NB4 (cell line): ENCODE data around the gene ASIC2.

Experiments used
- DNase-seq: peaks from one replicate; pipeline ENCODE4 v3.0.0; 2010; ENCODE audit warnings: low read depth
- H3K4me3 ChIP-seq: one replicate; pipeline ENCODE4 v1.5.1; 2011; ENCODE audit warnings: mild to moderate bottlenecking, low read depth, low read length, moderate library complexity
- MYC ChIP-seq: IDR thresholded peaks from 2 replicates; pipeline ENCODE4 v1.6.1; 2011; ENCODE audit warnings: low read depth, low read length
- POLR2A ChIP-seq: IDR thresholded peaks from 2 replicates; pipeline ENCODE4 v1.6.1; 2011; ENCODE audit warnings: mild to moderate bottlenecking; ENCODE audit not compliant: insufficient read length; ENCODE audit errors: extremely low read depth
- TF ChIP-seq, protein P1 (sequence below): IDR thresholded peaks from 2 replicates; pipeline ENCODE4 v1.6.1; 2011; ENCODE audit warnings: low read depth, low read length
- TF ChIP-seq, protein P2 (sequence below): IDR thresholded peaks from one replicate; pipeline ENCODE4 v1.5.1; 2012; ENCODE audit warnings: low read depth, low read length

Gene ASIC2

DNA sequence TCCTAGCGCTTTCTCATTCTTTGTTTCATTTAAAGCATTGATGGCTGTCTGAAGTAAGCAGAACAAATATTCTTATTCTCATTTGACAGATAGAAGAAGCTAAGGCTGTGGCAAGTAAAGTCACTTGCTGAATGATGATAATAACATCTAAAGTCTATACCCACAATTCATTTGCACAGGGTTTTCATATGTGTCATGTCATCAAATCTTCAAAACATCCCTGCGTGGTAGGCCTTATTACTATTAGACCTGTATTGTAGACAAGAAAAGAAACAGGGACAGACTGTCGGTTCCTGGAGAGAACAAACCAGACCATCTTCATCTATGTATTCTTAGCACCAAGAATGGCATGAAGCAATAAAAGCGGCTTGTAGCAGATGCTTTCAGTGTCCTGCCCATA lies 85.9 kb downstream of the ASIC2 start:
- no peak overlapping the region for H3K4me3 ChIP-seq
- TF ChIP-seq, protein P1, sequence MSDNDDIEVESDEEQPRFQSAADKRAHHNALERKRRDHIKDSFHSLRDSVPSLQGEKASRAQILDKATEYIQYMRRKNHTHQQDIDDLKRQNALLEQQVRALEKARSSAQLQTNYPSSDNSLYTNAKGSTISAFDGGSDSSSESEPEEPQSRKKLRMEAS, result no peak
- TF ChIP-seq, protein P2, sequence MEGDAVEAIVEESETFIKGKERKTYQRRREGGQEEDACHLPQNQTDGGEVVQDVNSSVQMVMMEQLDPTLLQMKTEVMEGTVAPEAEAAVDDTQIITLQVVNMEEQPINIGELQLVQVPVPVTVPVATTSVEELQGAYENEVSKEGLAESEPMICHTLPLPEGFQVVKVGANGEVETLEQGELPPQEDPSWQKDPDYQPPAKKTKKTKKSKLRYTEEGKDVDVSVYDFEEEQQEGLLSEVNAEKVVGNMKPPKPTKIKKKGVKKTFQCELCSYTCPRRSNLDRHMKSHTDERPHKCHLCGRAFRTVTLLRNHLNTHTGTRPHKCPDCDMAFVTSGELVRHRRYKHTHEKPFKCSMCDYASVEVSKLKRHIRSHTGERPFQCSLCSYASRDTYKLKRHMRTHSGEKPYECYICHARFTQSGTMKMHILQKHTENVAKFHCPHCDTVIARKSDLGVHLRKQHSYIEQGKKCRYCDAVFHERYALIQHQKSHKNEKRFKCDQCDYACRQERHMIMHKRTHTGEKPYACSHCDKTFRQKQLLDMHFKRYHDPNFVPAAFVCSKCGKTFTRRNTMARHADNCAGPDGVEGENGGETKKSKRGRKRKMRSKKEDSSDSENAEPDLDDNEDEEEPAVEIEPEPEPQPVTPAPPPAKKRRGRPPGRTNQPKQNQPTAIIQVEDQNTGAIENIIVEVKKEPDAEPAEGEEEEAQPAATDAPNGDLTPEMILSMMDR, result no peak
- TF ChIP-seq POLR2A (no peak), MYC (no peak)
- DNase-seq, result no peak

DNA sequence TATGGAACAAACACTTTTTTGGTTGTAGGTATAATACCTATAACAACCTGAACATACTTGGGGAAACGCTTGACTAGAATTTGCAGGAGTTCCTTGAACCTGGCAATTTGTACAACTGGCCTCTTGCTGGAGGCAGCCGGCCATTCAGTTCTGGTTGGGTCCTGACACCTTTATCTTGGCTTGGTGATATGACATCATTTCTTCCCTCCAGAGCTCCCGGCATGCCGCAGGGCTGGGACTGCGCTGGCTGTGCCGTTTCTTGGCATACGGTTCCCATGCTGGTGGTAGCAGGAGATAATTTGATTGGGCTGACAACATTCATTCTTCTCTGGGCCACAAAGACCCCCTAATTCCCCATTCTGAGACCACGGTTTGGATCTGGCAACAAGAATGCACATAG lies 87.5 kb downstream of the ASIC2 start:
- DNase-seq, result no peak
- TF ChIP-seq MYC, result no peak
- TF ChIP-seq, protein P2, result no peak
- TF ChIP-seq POLR2A, result no peak
- TF ChIP-seq, protein P1, result no peak
- H3K4me3 ChIP-seq, result no peak overlapping the region

DNA sequence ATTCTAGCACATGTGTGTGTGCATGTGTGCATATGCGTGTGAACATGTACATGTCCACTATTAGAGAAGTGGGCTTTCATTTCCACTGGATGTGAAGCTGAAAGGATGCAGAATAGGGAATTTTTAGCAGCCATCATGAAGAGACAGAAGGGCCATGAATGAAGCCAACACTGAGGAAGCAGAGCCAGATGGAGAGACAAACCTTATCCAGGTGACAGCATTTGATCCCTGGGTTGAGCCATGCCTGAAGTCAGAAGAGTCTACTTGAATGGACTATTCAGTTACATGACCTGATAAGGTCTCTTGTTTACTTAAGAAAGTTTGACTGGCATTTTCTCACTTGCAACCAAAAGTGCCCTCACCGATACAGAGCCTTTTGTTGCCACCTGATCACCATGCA lies 88.4 kb downstream of the ASIC2 start:
- DNase-seq, result no peak
- TF ChIP-seq, protein P2, result no peak
- TF ChIP-seq MYC, result no peak
- TF ChIP-seq, protein P1, result no peak
- H3K4me3 ChIP-seq, result no peak overlapping the region

DNA sequence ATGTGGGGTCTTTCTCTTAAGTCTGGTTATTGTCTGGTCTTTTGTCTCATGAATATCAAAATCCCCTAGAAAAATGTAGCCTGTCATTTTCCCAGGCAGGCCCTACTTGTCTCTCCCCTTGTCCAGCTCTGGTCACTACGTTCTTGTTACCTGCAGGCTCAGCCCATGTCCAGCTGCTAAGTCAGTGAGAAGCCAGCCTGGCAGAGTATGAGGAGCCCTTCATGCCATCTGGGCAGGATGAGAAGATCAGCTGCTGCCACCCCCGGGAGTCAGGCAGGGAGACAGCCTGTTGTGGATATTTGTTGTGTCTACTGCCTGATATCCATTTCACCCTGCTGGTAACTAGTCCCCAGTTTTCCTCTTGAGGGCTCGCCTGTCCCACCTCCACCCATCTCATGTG lies 88.9 kb downstream of the ASIC2 start:
- TF ChIP-seq, protein P1, result no peak
- TF ChIP-seq POLR2A (no peak), MYC (no peak)
- TF ChIP-seq, protein P2, result no peak
- H3K4me3 ChIP-seq, result no peak overlapping the region
- DNase-seq, result no peak

DNA sequence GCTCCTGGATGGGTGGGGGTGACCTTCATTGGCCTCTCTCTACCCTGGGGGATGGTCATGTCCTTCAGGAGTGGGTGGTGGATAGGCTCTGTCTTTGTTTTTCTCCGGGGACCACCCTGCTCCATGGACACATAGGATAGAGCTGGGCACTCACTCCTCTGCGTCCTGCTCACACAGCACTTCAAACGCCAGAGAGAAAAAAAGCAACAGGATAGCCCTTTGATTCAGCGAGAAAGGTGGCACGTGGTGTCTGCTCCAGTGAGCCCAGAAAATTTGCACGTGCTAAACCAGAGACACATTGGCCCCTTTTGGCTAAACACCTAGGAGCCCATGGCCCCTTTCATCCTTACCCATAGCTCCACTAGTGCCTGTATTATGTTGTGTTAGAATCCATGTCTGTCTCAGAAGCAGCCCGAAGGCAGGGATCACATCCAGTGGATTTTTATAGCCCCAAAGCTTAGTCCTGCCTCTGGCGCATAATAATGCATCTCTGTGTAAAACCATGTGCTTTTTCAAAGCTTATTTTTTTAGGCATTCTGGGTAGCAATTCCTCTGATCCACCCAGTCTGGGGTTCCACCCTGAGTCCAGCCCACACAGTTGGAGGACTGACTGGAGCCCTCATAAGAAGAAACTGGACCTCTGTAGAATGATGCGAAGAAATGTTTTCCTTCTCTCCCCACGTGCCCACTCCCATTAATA lies 90.1 kb downstream of the ASIC2 start:
- H3K4me3 ChIP-seq, result no peak overlapping the region
- DNase-seq, result no peak
- TF ChIP-seq, protein P1, result no peak
- TF ChIP-seq POLR2A (no peak), MYC (no peak)
- TF ChIP-seq, protein P2, result no peak
